Epithelial cell of esophagus (primary cell): ENCODE results near the gene JARID2.

Experiments used
- DNase-seq: peaks from one replicate; pipeline ENCODE4 v3.0.0; 2010; ENCODE audit warnings: low read depth
- H3K4me3 ChIP-seq: 2 replicates; pipeline ENCODE4 v1.5.1; 2011; ENCODE audit warnings: mild to moderate bottlenecking, low read length, control low read depth
- TF ChIP-seq, protein P1 (sequence below): IDR thresholded peaks from 2 replicates; pipeline ENCODE4 v1.5.1; 2011; ENCODE audit warnings: low read depth, mild to moderate bottlenecking, low read length, control low read depth, inconsistent platforms; ENCODE audit not compliant: insufficient read depth; ENCODE audit errors: missing control alignments

The JARID2 gene

GRCh38 chr6:15362274-15363160 is 116.6 kb downstream of the JARID2 start:
- no peak for DNase-seq
- no peak overlapping the region for H3K4me3 ChIP-seq
- TF ChIP-seq, protein P1, sequence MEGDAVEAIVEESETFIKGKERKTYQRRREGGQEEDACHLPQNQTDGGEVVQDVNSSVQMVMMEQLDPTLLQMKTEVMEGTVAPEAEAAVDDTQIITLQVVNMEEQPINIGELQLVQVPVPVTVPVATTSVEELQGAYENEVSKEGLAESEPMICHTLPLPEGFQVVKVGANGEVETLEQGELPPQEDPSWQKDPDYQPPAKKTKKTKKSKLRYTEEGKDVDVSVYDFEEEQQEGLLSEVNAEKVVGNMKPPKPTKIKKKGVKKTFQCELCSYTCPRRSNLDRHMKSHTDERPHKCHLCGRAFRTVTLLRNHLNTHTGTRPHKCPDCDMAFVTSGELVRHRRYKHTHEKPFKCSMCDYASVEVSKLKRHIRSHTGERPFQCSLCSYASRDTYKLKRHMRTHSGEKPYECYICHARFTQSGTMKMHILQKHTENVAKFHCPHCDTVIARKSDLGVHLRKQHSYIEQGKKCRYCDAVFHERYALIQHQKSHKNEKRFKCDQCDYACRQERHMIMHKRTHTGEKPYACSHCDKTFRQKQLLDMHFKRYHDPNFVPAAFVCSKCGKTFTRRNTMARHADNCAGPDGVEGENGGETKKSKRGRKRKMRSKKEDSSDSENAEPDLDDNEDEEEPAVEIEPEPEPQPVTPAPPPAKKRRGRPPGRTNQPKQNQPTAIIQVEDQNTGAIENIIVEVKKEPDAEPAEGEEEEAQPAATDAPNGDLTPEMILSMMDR, result no peak

GRCh38 chr6:15363164-15363522 is 117.3 kb downstream of the JARID2 start:
- TF ChIP-seq, protein P1, result no peak
- no peak overlapping the region for H3K4me3 ChIP-seq
- no peak for DNase-seq

- TF ChIP-seq, protein P1, result no peak
- no peak overlapping the region for H3K4me3 ChIP-seq
- DNase-seq, result no peak
Measured at GRCh38 chr6:15363523-15364400, 117.9 kb downstream of the JARID2 start.

DNA sequence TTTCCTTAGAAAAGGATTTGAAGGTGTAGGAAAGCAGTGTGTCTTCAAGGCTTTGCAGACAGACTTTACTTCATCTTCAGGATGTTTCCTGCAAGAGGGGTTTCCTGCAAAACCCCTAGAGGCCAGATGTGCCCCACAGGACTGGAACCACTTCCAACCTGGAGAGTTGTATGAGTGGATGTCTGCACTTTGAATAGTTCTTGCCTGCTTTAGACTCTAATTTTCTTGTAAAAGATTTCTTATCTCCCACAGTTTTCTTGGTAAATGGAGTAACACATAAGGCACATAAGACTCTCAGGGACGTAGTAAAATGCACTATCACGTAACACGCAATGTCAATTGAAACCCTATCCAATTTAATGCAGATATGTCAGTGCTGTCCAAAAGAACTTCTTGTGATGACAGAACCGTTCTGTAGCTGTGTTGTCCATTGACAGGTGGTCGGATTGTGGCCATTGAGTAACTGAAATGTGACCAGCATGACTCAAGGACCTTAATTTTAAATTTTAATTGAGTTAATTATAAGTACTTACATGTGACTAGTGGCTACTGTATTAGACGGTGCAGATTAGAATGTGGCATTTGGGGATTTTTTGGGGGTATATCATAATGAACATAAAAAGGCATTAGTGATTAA is 118.7 kb downstream of the JARID2 start:
- DNase-seq, result no peak
- no peak overlapping the region for H3K4me3 ChIP-seq
- TF ChIP-seq, protein P1, result no peak

- DNase-seq, result peak; percentile 92
- H3K4me3 ChIP-seq, result no peak overlapping the region
- TF ChIP-seq, protein P1, result no peak
Measured at GRCh38 chr6:15365273-15365687, 119.4 kb downstream of the JARID2 start.

- TF ChIP-seq, protein P1, result no peak
- no peak overlapping the region for H3K4me3 ChIP-seq
- DNase-seq, result peak; percentile 43
Measured at GRCh38 chr6:15366003-15366535, 120.2 kb downstream of the JARID2 start.
